GM23248 (cell line): ENCODE measurements around the gene TTK. TPM values are rescaled to one million over a fixed set of nuclear protein-coding genes. Genes with fewer than 3 reads are reported as not detected.
"Not testable (repeated sequence)": the region's sequence is repeated elsewhere in the genome, so short reads cannot be mapped to it uniquely, and the experiment has no call there.

Experiments used
- DNase-seq: peaks from one replicate; pipeline ENCODE4 v3.0.0-alpha.2; 2015
- H2AFZ ChIP-seq: fragments of 200-600 bp; sonication (generic); 2 replicates; pipeline ENCODE4 v1.6.1; 2016; ENCODE audit warnings: antibody characterized with exemption
- H3F3A ChIP-seq: fragments of 200-600 bp; sonication (generic); 2 replicates; pipeline ENCODE4 v1.6.1; 2016; ENCODE audit warnings: mild to moderate bottlenecking, antibody characterized with exemption, mixed run types; ENCODE audit not compliant: insufficient read depth
- H3K27ac ChIP-seq: fragments of 200-600 bp; sonication (generic); 2 replicates; pipeline ENCODE4 v1.5.1; 2016; ENCODE audit warnings: mild to moderate bottlenecking
- H3K27me3 ChIP-seq: fragments of 200-600 bp; sonication (generic); replicated peaks from 2 replicates; pipeline ENCODE4 v1.6.1; 2016; ENCODE audit warnings: mild to moderate bottlenecking; ENCODE audit not compliant: insufficient read depth
- H3K36me3 ChIP-seq: fragments of 200-600 bp; sonication (generic); 2 replicates; pipeline ENCODE4 v1.6.1; 2016; ENCODE audit warnings: low read depth, mild to moderate bottlenecking
- H3K4me1 ChIP-seq: fragments of 200-600 bp; sonication (generic); 2 replicates; pipeline ENCODE4 v1.6.1; 2016; ENCODE audit warnings: mild to moderate bottlenecking; ENCODE audit not compliant: insufficient read depth
- H3K4me2 ChIP-seq: fragments of 200-600 bp; sonication (generic); one replicate; pipeline ENCODE4 v1.6.1; 2016; ENCODE audit warnings: mild to moderate bottlenecking; ENCODE audit not compliant: unreplicated experiment
- H3K4me3 ChIP-seq: fragments of 200-600 bp; sonication (generic); 2 replicates; pipeline ENCODE4 v1.5.1; 2016; ENCODE audit warnings: mild to moderate bottlenecking
- H3K79me2 ChIP-seq: fragments of 200-600 bp; sonication (generic); 2 replicates; pipeline ENCODE4 v1.6.1; 2016; ENCODE audit warnings: mild to moderate bottlenecking; ENCODE audit not compliant: insufficient read depth
- H3K9ac ChIP-seq: fragments of 200-600 bp; sonication (generic); 2 replicates; pipeline ENCODE4 v1.6.1; 2016; ENCODE audit warnings: mild to moderate bottlenecking
- H3K9me2 ChIP-seq: fragments of 200-600 bp; sonication (generic); 2 replicates; pipeline ENCODE4 v1.6.1; 2016; ENCODE audit warnings: mixed run types, mild to moderate bottlenecking, moderate library complexity; ENCODE audit not compliant: insufficient read depth
- H3K9me3 ChIP-seq: fragments of 200-600 bp; sonication (generic); one replicate; pipeline ENCODE4 v1.6.1; 2017; ENCODE audit warnings: low read depth
- H4K20me1 ChIP-seq: fragments of 200-600 bp; sonication (generic); 2 replicates; pipeline ENCODE4 v1.6.0; 2016; ENCODE audit not compliant: insufficient read depth
- EZH2 ChIP-seq: fragments of 200-600 bp; sonication (generic); IDR thresholded peaks from 2 replicates; pipeline ENCODE4 v1.6.1; 2018; ENCODE audit warnings: antibody characterized with exemption, mild to moderate bottlenecking; ENCODE audit not compliant: insufficient read depth, poor library complexity, severe bottlenecking
- EZH2phosphoT487 ChIP-seq: fragments of 200-600 bp; sonication (generic); IDR thresholded peaks from 2 replicates; pipeline ENCODE4 v1.6.1; 2018; ENCODE audit warnings: antibody characterized with exemption, moderate library complexity, mild to moderate bottlenecking, low read depth; ENCODE audit not compliant: insufficient read depth
- WGBS, 2 experiments: methylation state at CpG; one replicate each; pipeline ENCODE4 v1.1.6; 2015 to 2017; ENCODE audit warnings: low lambda C conversion rate in 2 of 2, low coverage in 1 of 2; ENCODE audit errors: missing lambda C conversion rate in 2 of 2; 5-methylcytosine and 5-hydroxymethylcytosine counted together
- in situ Hi-C: fragments of 300-500 bp; cut with MboI; formaldehyde crosslinking; loops from 2 replicates; pipeline ENCODE4 v1.15.0; 2020
- polyA plus RNA-seq: library from polyadenylated mRNA; unstranded; fragments of >200 nt; fragmentation: Nextera tagmentation; extraction: Ambion mirVana; gene quantifications from 2 replicates; pipeline ENCODE4 v1.2.1, GENCODE V29; 2016
- total RNA-seq: library from RNA; depleted of rRNA; stranded (reverse); fragments of >200 nt; shearing (Covaris generic); gene quantifications from 2 replicates; pipeline ENCODE4 v1.2.3, GENCODE V29; 2014

TTK gene
- total and polyA plus RNA-seq, 2 experiments from 2014 or later = 8.7 to 12.0 TPM

- no peak for DNase-seq
- in situ Hi-C loops = no loop called here
- no peak overlapping the region for H3K4me2 ChIP-seq
These were observed 56.3 kb downstream of the TTK start for GRCh38 chr6:80060774-80061173.

GRCh38 chr6:80068146-80068545, 63.7 kb downstream of the TTK start:
- H3K9me2 ChIP-seq, H3K4me1 ChIP-seq, H3F3A ChIP-seq, H3K27ac ChIP-seq, H3K79me2 ChIP-seq, H2AFZ ChIP-seq, H3K9me3 ChIP-seq, in situ Hi-C loops, H3K9ac ChIP-seq, DNase-seq, H3K36me3 ChIP-seq, H3K4me2 ChIP-seq, H3K4me3 ChIP-seq, H4K20me1 ChIP-seq, H3K27me3 ChIP-seq: not testable (repeated sequence)
- WGBS, 2 experiments = 64 to 72% methylated on average over 7 of the region's 7 CpGs

More at GRCh38 chr6:80060774-80061173, 56.3 kb downstream of the TTK start:
- Histone ChIP-seq H3K36me3 (no peaks in the 10 kb centered on the region), H2AFZ (no peak overlapping the region), H3F3A (no peaks in the 10 kb centered on the region), H3K4me1 (no peaks in the 10 kb centered on the region), H3K9ac (no peak overlapping the region), H3K9me3 (no peaks in the 10 kb centered on the region), H3K27ac (no peak overlapping the region), H3K9me2 (no peaks in the 10 kb centered on the region), H3K4me3 (no peak overlapping the region), H3K79me2 (no peaks in the 10 kb centered on the region), H3K27me3 (no peaks in the 10 kb centered on the region), H4K20me1 (no peaks in the 10 kb centered on the region)
- TF ChIP-seq EZH2 = no peak
- TF ChIP-seq EZH2phosphoT487 = no peak

GRCh38 chr6:80070431-80070830, 66.0 kb downstream of the TTK start:
- H3K4me2 ChIP-seq, H2AFZ ChIP-seq, H3K9me3 ChIP-seq, H3F3A ChIP-seq, DNase-seq, H3K79me2 ChIP-seq, H3K27ac ChIP-seq, in situ Hi-C loops, H3K36me3 ChIP-seq, H3K4me3 ChIP-seq, H3K9me2 ChIP-seq, H3K9ac ChIP-seq, H3K4me1 ChIP-seq, H3K27me3 ChIP-seq, H4K20me1 ChIP-seq: not testable (repeated sequence)
- WGBS, 2 experiments = 86 to 89% methylated on average over 19 of the region's 19 CpGs

GRCh38 chr6:80077067-80077466, 72.6 kb downstream of the TTK start:
- H3K9me2 ChIP-seq = no peaks in the 10 kb centered on the region
- no peak overlapping the region for H2AFZ ChIP-seq
- no peaks in the 10 kb centered on the region for H3K79me2 ChIP-seq
- no peak overlapping the region for H3K9ac ChIP-seq
- no peak overlapping the region for H3K4me3 ChIP-seq
- no peaks in the 10 kb centered on the region for H3K36me3 ChIP-seq
- no peaks in the 10 kb centered on the region for H3K27me3 ChIP-seq
- H3K4me2 ChIP-seq = no peak overlapping the region
- H3K27ac ChIP-seq = no peak overlapping the region
- no peak for DNase-seq
- H4K20me1 ChIP-seq = no peaks in the 10 kb centered on the region
- 56 to 77% methylated on average over 1 of the region's 1 CpG for WGBS, 2 experiments
- H3K4me1 ChIP-seq = no peaks in the 10 kb centered on the region
- TF ChIP-seq EZH2 (no peak), EZH2phosphoT487 (no peak)
- H3K9me3 ChIP-seq = no peaks in the 10 kb centered on the region
- in situ Hi-C loops = no loop called here
- no peaks in the 10 kb centered on the region for H3F3A ChIP-seq

GRCh38 chr6:80088637-80089036, 84.2 kb downstream of the TTK start:
- WGBS, 2 experiments = 80% methylated on average over 6 of the region's 6 CpGs
- TF ChIP-seq EZH2 = no peak
- in situ Hi-C loops = no loop called here

More at GRCh38 chr6:80088637-80089036, 84.2 kb downstream of the TTK start:
- H3K4me2 ChIP-seq = no peak overlapping the region
- no peak overlapping the region for H3K27ac ChIP-seq
- DNase-seq = no peak
- H3K4me3 ChIP-seq = no peak overlapping the region
- H3K79me2 ChIP-seq = no peaks in the 10 kb centered on the region
- H3F3A ChIP-seq = no peaks in the 10 kb centered on the region
- no peak overlapping the region for H2AFZ ChIP-seq
- H3K36me3 ChIP-seq = no peaks in the 10 kb centered on the region
- no peaks in the 10 kb centered on the region for H3K9me2 ChIP-seq
- H4K20me1 ChIP-seq = no peaks in the 10 kb centered on the region
- no peaks in the 10 kb centered on the region for H3K27me3 ChIP-seq
- no peak overlapping the region for H3K9ac ChIP-seq
- no peaks in the 10 kb centered on the region for H3K9me3 ChIP-seq
- no peaks in the 10 kb centered on the region for H3K4me1 ChIP-seq
